Measurements from ENCODE around the gene SLC11A2.

- TF ChIP-seq EZH2 (IDR thresholded peaks at IDR 0.05) (no peak), POLR2AphosphoS5 (IDR thresholded peaks at IDR 0.05; ENCODE audit: borderline replicate concordance, low read depth, low read length) (no peak), FOXP2 (optimal IDR thresholded peaks at IDR 0.05; ENCODE audit: control extremely low read depth, extremely low read length, insufficient read depth) (no peak)
These were observed 41.6 kb upstream of the SLC11A2 start for GRCh38 chr12:51067771-51068170.
